Mesendoderm (in vitro differentiated cells): ENCODE results near the gene DES.
"Not testable (repeated sequence)": the region's sequence is repeated elsewhere in the genome, so short reads cannot be mapped to it uniquely, and the experiment has no call there.

ENCODE experiments used
- DNase-seq: peaks from one replicate; pipeline ENCODE4 v3.0.0; 2013
- H2AK5ac ChIP-seq: 2 replicates; pipeline ENCODE4 v1.6.1; 2013; ENCODE audit warnings: low read length, inconsistent platforms
- H2BK120ac ChIP-seq: 2 replicates; pipeline ENCODE4 v1.6.1; 2013; ENCODE audit warnings: low read depth, mild to moderate bottlenecking, low read length, moderate library complexity, mixed read lengths
- H2BK15ac ChIP-seq: replicated peaks from 2 replicates; pipeline ENCODE4 v1.6.1; 2013; ENCODE audit warnings: low read depth, mild to moderate bottlenecking, moderate library complexity
- H2BK5ac ChIP-seq: 2 replicates; pipeline ENCODE4 v1.6.1; 2013; ENCODE audit warnings: low read length, inconsistent platforms
- H3K18ac ChIP-seq: 2 replicates; pipeline ENCODE4 v1.6.1; 2013; ENCODE audit warnings: mild to moderate bottlenecking, low read length, mixed read lengths
- H3K23ac ChIP-seq: one replicate; pipeline ENCODE4 v1.6.1; 2013; ENCODE audit warnings: low read length
- H3K27ac ChIP-seq: 2 replicates; pipeline ENCODE4 v1.5.1; 2013; ENCODE audit warnings: low read depth, mild to moderate bottlenecking, inconsistent platforms, low read length, moderate library complexity
- H3K27me3 ChIP-seq: 2 replicates; pipeline ENCODE4 v1.6.1; 2013; ENCODE audit warnings: low read length, control low read depth, mild to moderate bottlenecking, inconsistent platforms; ENCODE audit not compliant: insufficient read depth, poor library complexity
- H3K36me3 ChIP-seq: 2 replicates; pipeline ENCODE4 v1.6.1; 2013; ENCODE audit warnings: low read length, inconsistent platforms; ENCODE audit not compliant: control insufficient read depth, insufficient read depth
- H3K4ac ChIP-seq: one replicate; pipeline ENCODE4 v1.6.1; 2013; ENCODE audit warnings: low read depth, mild to moderate bottlenecking, low read length, moderate library complexity
- H3K4me1 ChIP-seq: 2 replicates; pipeline ENCODE4 v1.6.1; 2013; ENCODE audit warnings: low read depth, low read length, inconsistent platforms; ENCODE audit not compliant: control insufficient read depth
- H3K4me2 ChIP-seq: 2 replicates; pipeline ENCODE4 v1.6.1; 2013; ENCODE audit warnings: low read length
- H3K4me3 ChIP-seq: 2 replicates; pipeline ENCODE4 v1.5.1; 2013; ENCODE audit warnings: mild to moderate bottlenecking, low read length
- H3K56ac ChIP-seq: one replicate; pipeline ENCODE4 v1.6.1; 2013; ENCODE audit warnings: low read length
- H3K79me1 ChIP-seq: 2 replicates; pipeline ENCODE4 v1.6.1; 2013; ENCODE audit warnings: low read length, inconsistent platforms
- H3K79me2 ChIP-seq: 2 replicates; pipeline ENCODE4 v1.6.1; 2013; ENCODE audit warnings: mild to moderate bottlenecking, low read length; ENCODE audit not compliant: control insufficient read depth, insufficient read depth
- H3K9ac ChIP-seq: 2 replicates; pipeline ENCODE4 v1.6.1; 2013; ENCODE audit warnings: low read length, inconsistent platforms
- H4K5ac ChIP-seq: one replicate; pipeline ENCODE4 v1.6.1; 2013; ENCODE audit warnings: low read length
- H4K8ac ChIP-seq: one replicate; pipeline ENCODE4 v1.6.1; 2013; ENCODE audit warnings: low read depth, mild to moderate bottlenecking, control low read depth, low read length, moderate library complexity
- WGBS: extraction: QIAGEN DNeasy Blood & Tissue Kit; methylation state at CpG from one replicate; pipeline ENCODE4 v1.1.7; 2013; ENCODE audit warnings: low lambda C conversion rate, missing lambda C conversion rate; ENCODE audit not compliant: insufficient coverage; ENCODE audit errors: extremely low coverage; 5-methylcytosine and 5-hydroxymethylcytosine counted together

DES gene

DNA sequence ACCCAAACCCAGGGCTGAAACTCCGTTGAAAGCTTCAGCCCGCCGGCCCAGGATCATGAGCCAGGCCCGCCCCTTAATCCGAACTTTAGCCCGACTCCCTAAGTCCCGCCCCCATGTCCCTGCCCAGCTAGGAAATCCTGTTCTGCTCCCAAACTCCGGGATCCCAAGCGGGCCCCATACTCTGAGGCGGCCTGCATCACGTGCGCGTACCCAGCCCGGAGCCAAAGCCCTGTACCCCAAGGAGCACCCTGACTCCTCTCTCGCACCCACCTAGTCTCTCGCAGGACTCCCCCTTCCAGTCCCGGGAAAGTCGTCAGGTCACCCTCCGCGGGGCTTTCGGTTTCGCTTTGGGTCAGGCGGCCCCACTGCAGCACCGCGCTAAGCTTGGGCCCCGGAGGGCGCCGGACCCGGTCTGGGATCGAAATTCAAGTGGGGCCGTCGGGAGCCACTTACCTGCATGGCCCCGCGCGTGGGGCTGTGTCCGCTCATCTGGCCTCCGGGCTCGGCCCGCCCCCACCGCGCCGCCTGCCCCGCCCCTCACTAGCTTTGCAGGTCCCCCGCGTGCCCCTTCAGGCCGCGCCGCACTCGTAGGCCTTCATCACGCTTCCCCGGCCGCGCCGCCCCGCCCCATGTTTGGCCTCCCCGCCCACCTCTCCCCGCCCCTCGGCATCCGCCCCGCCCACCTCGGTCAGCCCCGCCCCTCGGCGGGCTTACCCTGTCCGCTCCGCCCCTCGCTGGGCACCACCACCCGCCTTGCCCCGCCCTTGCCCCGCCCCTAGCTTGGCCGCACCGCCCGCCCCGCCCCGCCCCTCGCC is 30.7 kb upstream of the DES start, which contains the start of gene DNPEP:
Gene DNPEP, minus strand, starts transcription at position 607 of the 815 bp plus-strand sequence. Its CDS starts 118 bp downstream, at position 489.
- no peaks in the 10 kb centered on the region for H3K27me3 ChIP-seq
- H3K23ac ChIP-seq = no peak within 1 kb of the TSS
- H3K27ac ChIP-seq = no peak within 1 kb of the TSS
- H3K79me1 ChIP-seq = no peaks in the 10 kb centered on the region
- peaks cover 2% of the 10 kb centered on the region for H3K4me1 ChIP-seq
- H3K36me3 ChIP-seq = no peaks in the 10 kb centered on the region
- H2BK15ac ChIP-seq = no peak within 1 kb of the TSS
- H3K56ac ChIP-seq = peak within 1 kb of the TSS; percentile 89
- H3K4me2 ChIP-seq = peak within 1 kb of the TSS; percentile 77
- peak within 1 kb of the TSS; percentile 79 for H3K9ac ChIP-seq
- H4K8ac ChIP-seq = no peak within 1 kb of the TSS
- H2AK5ac ChIP-seq = no peak within 1 kb of the TSS
- no CpG with 5 or more reads among the region's 76 CpGs for WGBS
- H3K4ac ChIP-seq = no peak within 1 kb of the TSS
- no peak within 1 kb of the TSS for H4K5ac ChIP-seq
- peak within 1 kb of the TSS; percentile 46 for H3K18ac ChIP-seq
- H2BK120ac ChIP-seq = no peak within 1 kb of the TSS
- DNase-seq = peak; percentile 89
- no peaks in the 10 kb centered on the region for H3K79me2 ChIP-seq
- H2BK5ac ChIP-seq = no peak within 1 kb of the TSS
- peak within 1 kb of the TSS; percentile 74 for H3K4me3 ChIP-seq

DNA sequence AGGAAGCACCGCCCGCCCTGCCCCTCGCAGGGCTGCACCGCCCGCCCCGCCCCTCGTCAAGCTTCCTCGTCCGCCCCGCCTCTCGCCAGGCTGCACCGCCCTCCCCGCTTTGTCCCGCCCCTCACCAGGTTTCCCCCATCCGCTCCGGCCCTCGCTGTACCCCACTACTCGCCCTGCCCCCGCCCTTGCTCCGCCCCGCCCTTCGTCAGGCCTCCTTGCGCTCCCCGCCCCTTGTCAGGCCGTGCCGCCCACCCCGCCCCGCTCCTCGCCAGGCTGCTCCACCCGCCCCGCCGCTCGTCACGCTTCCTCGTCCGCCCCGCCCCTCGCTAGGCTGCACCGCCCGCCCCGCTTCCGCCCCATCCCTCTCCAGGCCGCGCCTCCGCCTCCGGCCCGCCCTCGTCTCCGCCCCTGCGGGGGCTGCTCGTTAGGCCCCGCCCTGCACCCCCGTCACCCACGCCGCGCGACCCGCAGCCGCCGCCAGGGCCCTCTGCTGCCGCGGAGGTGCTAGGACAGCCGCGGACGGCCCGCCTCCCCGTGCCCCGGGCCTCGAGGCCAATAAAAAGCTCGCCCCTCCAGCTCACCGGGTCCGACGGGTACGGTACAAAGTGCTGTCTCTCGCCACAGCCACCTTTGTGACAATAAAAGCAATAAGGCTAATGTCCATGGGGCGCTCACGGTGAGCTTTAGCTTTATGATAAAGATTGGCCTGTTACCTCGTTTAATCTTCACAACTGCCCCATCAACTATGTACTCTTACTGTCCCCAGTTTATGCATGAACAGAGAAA is 29.9 kb upstream of the DES start:
- Histone ChIP-seq H2AK5ac (no peak overlapping the region), H3K9ac (peak overlapping the region; percentile 16), H4K8ac (no peak overlapping the region), H2BK15ac (no peak overlapping the region), H4K5ac (no peak overlapping the region), H3K79me1 (no peaks in the 10 kb centered on the region), H3K4me3 (peak overlapping the region; percentile 1), H3K36me3 (no peaks in the 10 kb centered on the region), H3K18ac (peak overlapping the region; percentile 46), H3K4me1 (peaks cover 2% of the 10 kb centered on the region), H2BK120ac (no peak overlapping the region), H3K23ac (no peak overlapping the region), H3K27me3 (no peaks in the 10 kb centered on the region), H3K56ac (peak overlapping the region; percentile 63), H3K4ac (no peak overlapping the region), H3K79me2 (no peaks in the 10 kb centered on the region), H3K27ac (no peak overlapping the region), H2BK5ac (no peak overlapping the region), H3K4me2 (peak overlapping the region; percentile 30)
- DNase-seq = peak; percentile 94
- no CpG with 5 or more reads among the region's 78 CpGs for WGBS

DNA sequence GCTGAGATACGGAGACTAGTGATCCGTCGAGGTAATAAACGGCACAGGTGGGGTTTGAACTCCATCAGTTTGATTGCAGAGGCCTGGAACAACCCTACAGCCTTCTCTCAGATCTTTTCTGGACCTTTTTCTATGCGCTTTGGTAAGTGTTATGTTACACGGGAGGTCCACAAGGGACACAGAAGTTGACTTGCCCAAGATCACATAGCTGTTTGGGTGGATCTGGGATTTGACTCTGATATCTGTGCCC is 29.3 kb upstream of the DES start:
- Histone ChIP-seq H3K23ac (no peak overlapping the region), H3K4ac (no peak overlapping the region), H3K4me1 (peaks cover 2% of the 10 kb centered on the region), H3K18ac (no peak overlapping the region), H3K4me2 (peak overlapping the region; percentile 30), H3K56ac (no peak overlapping the region), H2BK5ac (no peak overlapping the region), H3K79me1 (no peaks in the 10 kb centered on the region), H3K79me2 (no peaks in the 10 kb centered on the region), H3K36me3 (no peaks in the 10 kb centered on the region), H4K8ac (no peak overlapping the region), H3K27me3 (no peaks in the 10 kb centered on the region), H4K5ac (no peak overlapping the region), H3K9ac (peak overlapping the region; percentile 16), H3K27ac (no peak overlapping the region), H3K4me3 (no peak overlapping the region), H2BK120ac (no peak overlapping the region), H2BK15ac (no peak overlapping the region), H2AK5ac (no peak overlapping the region)
- no CpG with 5 or more reads among the region's 6 CpGs for WGBS
- DNase-seq = no peak

DNA sequence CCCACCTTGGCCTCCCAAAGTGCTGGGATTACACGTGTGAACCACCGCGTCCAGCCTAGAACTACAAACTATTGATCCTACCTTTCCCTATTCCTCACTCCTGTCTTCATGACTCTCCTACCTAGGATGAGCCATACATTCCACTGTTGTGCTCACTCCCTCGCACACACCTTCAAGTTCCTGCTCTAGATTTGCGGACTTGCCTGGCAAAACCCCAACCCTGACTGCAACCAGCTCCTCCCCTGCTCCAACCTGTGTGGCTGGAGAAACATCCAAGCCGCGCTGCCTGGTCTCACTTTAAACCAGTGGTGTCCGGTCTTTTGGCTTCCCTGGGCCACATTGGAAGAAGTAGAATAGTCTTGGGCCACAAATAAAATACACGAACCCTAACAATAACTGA is 25.4 kb upstream of the DES start:
- Histone ChIP-seq H3K27me3 (no peaks in the 10 kb centered on the region), H3K4ac (no peak overlapping the region), H4K8ac (no peak overlapping the region), H3K79me1 (no peaks in the 10 kb centered on the region), H3K56ac (no peak overlapping the region), H2BK15ac (no peak overlapping the region), H4K5ac (no peak overlapping the region), H3K9ac (no peak overlapping the region), H2BK5ac (no peak overlapping the region), H2AK5ac (no peak overlapping the region), H3K4me2 (no peak overlapping the region), H3K4me1 (no peaks in the 10 kb centered on the region), H3K18ac (no peak overlapping the region), H3K4me3 (no peak overlapping the region), H3K36me3 (no peaks in the 10 kb centered on the region), H3K27ac (no peak overlapping the region), H3K23ac (no peak overlapping the region), H3K79me2 (no peaks in the 10 kb centered on the region), H2BK120ac (no peak overlapping the region)
- DNase-seq = no peak
- no CpG with 5 or more reads among the region's 9 CpGs for WGBS

DNA sequence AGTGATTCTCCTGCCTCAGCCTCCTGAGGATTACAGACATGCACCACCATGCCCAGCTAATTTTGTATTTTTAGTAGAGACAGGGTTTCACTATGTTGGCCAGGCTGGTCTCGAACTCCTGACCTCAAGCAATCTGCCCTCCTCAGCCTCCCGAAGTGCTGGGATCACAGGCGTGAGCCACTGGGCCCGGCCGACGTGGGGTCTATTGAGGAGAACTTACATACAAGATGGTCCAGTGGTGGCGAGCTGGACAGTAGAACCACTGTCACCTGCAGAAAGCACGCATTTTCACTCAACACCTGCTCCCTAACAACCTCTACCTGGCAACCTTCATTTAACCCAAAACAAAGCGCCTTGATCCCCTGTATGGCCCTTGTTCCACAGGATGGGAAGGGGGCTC is 23.1 kb upstream of the DES start:
- not testable (repeated sequence) for H3K18ac ChIP-seq, H4K5ac ChIP-seq, H3K27me3 ChIP-seq, H3K79me2 ChIP-seq, H2AK5ac ChIP-seq, H2BK5ac ChIP-seq, H3K56ac ChIP-seq, H3K23ac ChIP-seq, DNase-seq, H3K27ac ChIP-seq, H3K36me3 ChIP-seq, H3K79me1 ChIP-seq, H3K4me3 ChIP-seq, H3K9ac ChIP-seq, H3K4ac ChIP-seq, H3K4me1 ChIP-seq, H2BK120ac ChIP-seq, H3K4me2 ChIP-seq, H2BK15ac ChIP-seq, H4K8ac ChIP-seq
- no CpG with 5 or more reads among the region's 9 CpGs for WGBS
